Stimulated activated CD8-positive, alpha-beta memory T cell treated with anti-CD3 and anti-CD28 coated beads, Interleukin-7, amount 100 ng/mL, for 1 hour (primary cell): ENCODE results near the gene EGFL8.

Source experiments
- DNase-seq, 2 donors: peaks; one replicate each; pipeline ENCODE4 v3.0.0-alpha.2; 2020; ENCODE audit warnings: low read depth in 2 of 2

EGFL8 gene

DNA sequence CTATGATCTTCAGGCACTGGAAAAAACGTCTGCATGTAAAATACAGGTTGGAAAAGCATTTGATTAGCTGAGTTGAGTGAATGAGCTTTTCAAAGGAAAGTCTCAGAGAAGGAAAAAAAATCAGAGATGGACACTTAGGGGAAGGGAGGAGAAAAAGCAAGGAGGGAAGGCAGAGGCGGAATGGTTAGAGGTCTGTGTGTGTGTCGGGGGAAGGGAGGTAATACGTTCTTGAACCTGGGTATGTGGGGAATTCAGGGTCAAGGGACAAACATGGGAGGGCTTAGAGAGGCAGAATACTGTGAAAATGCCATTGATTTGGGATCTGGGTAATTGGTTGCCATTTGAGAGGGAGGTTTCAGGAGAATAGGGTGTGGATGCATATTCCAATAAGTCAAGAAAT lies 17.7 kb upstream of the EGFL8 start:
- no peak for DNase-seq

DNA sequence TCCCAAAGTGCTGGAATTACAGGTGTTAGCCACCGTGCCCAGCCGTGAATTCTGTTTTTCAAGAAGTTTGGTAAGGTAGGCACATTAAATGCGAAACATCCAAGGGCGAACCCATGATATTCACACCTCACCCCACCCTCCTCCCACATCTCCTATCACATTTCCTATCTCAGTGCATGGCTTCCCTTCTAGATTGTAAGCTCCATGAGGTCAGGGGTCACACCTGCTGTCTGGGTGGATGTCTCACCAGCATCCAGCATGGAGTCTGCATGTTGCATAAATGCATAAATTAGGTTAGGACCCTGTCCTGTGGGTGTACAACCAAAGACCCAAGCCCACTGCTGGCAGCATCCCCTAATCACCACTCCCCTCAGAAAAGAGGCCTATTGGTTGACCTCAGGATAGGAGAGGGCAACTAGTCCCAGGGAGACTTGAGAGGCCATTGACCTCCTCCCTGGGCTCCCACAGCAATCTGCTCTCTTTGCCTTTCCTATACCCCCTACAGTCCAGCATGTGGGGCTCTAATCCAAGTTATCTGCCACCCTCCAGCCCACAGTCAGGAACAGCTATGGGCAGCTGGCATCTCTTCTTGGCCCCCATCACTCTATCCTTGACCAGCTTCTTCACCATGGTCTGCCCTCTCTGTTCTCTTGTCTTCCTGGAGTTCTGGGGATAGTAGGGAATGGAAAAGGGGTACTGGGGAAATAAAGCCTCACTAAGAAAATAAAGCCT lies 16.8 kb upstream of the EGFL8 start:
- no peak for DNase-seq

DNA sequence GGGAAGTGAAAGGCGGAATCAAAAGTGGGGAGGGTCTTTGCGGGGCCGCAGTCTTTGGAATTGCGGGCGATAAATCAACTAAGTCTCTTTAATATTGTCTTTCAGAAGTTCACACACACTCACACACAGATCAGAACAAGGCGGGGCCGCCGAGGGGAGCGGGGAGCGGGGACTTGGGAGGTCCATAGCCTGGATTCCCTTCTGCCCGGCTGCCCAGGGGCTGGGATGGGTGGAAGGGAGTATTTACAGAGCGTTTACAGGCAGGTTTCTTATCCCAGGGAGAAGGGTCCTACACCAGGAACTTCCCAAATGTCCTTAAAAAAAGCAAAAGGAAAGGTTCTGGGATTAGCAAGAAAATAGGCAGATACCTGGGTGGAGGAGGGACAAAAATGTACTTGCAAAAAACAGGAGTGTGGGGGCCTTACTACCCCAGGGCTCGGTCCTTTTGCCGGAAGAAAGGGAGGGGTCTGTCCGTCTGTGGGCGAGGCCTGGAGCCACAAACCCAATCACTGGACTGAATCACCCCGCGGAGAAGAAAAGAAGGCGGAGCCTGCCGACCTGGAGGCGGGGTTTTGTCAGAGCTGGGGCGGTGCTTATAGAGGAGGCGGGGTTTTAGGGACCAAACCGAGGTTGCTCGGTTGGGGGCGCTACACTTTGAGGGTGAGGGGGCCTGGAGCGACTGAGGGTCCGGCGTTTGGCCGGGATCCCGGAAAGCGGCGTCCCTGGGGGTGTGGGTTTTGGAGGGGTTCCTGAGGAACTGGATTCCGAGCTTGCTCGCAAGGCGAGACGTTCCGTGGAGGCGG lies 15.9 kb upstream of the EGFL8 start:
- peak; percentile 38 to 53 for DNase-seq

DNA sequence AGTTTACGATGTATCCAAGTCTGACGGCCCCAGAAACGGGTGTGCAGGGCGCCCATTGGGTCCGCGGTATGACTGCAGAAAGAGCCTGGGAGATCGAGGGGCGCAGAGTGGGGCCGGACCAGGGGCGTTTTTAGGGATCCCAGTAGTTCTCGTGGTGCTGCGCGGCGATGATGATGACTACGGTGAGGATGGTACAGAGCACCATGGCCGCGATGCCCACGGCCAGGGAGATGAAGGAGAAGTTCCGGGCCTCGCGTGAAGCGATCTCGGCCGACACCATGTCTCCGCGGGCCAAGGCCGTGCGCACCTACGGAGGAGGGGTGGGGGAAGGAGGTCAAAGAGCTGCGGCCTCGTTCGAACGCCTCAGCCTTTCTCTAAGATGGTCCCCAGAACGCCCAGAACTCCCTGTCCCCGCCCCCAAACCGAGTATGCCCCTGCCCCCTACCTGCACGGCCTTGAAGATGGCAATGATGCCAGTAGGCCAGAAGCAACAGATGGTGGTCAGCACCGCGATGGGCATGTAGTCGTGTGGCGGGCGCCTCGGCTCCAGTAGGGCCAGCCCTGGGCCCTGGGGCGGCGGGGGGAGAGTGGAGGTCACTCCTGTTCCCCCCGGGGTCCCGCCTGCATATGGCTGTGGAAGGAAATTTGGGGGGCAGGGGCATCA lies 15.2 kb upstream of the EGFL8 start:
- no peak for DNase-seq

DNA sequence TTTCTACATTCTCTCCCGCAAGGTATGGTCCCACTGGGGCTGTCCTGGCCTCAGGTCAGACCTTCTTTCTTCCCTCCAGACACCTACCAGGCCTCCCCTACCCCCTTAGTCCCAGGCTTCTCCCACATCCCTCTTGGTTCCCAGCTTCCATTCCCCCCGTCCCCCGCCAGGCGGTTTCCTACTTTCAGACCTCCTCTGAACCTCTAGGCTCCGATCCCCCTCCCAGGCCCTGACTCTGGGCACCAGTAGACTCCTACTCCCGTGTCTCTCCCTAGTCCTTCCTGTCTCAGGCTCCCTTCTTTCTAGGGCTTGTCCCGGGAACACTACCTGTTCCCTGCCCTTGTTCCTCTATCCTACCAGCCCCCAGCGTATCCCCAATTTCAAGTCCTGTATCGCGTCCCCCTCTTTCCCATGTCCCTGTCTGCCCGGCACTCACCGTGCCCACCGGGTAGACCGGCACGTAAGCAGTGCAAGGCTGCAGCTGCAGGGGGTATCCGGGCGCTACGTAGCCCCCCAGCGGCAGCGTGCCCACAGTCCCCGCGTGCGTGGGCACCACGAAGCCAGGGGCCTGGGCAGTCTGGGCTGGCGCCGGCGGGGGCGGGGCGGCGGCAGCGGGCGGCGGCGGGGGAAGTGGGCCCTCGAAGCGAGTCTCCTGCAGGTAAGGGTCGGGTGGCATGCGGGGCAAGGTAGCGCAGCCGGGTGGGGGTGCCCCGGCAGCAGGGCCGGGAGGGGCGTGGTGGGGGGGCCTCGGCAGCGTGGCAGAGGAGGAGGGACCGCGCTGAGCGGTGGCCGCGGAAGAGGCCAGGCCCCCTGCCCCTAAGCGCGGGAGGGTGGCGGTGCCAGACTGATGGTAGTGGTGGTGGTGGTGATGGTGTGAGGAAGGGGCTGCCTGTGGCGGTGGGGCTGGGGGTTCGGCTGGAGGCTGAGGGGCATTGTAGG lies 14.2 kb upstream of the EGFL8 start:
- no peak for DNase-seq

DNA sequence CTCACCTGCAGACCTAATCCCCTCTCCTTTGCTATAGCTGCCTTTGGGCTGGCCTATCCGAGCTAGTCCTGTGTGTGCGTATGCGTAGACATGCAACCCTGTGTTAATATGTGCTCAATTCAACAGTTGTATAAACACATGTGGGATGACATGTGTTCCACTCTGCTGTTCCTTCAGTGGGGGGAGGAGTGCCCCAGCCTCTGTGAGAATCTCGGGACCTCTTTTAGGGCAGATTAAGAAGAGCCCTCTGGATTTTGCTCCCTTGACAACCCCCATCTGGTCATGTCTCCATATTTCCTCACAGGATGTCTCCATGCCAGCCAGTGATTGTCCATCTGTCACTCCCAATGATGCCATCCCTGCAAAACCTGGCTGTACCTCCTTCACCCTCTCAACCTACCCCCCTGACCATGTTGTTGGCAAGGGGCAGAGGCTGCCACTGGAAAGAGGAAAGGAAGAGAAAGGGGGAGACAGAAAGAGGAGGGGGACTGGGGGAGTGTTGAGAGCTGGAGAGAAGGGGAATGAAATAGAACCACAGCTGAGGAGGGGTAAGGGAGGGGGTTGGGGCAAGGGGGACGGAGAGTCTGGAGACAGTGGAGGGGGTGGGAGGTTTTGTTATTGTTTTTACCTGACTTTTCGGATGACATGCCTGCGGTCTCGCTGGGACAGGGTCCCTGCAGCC lies 13.1 kb upstream of the EGFL8 start:
- DNase-seq = no peak

DNA sequence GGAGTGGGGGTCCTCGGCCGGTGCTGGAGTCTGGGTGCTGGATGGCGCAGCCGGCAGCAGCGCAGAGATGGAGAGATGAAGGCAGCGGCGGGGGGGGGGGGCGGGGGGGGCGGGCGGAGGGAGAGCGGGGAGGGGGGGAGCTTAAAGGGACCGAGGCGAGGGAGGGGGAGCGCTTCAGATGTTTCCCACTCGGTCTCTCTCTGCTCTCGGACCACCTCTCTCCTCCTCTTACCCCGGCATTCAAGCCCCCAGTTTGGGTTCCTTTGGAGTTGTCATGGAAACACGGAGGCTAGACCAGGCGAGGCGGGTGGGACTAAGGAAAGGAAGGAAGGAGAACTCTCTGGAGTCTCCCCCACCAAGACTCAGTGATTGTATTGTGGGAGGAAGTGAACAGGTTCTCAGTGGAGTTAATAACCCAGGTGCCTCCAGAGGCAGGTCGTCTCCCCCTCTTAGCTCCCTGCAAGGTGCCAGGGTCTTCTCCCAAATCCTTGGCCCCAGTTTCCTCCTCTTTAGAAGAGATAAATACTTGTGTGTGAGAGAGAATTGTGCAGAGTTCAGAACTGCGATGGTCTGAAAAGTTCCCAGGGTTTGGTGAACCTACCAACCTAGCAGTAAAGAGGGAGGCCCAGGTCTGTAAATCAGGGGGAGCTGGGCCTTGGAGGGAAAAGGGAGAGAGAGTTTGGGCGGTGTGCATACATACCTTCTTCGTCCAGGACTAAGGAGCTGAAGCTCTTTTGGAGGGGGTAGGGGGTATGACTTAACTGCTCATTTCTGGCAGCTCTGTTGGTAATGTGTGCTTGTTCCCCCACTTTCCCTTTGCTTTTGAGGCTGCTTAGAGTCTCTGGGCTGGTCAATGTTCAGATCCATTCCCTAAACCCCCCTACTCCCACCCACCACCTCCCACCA lies 12.3 kb upstream of the EGFL8 start, which contains the start of gene PRRT1:
Gene PRRT1, minus strand, starts transcription at position 77 of the 906 bp plus-strand sequence. CDS start 112 bp downstream, outside the sequence.
- DNase-seq = no peak

DNA sequence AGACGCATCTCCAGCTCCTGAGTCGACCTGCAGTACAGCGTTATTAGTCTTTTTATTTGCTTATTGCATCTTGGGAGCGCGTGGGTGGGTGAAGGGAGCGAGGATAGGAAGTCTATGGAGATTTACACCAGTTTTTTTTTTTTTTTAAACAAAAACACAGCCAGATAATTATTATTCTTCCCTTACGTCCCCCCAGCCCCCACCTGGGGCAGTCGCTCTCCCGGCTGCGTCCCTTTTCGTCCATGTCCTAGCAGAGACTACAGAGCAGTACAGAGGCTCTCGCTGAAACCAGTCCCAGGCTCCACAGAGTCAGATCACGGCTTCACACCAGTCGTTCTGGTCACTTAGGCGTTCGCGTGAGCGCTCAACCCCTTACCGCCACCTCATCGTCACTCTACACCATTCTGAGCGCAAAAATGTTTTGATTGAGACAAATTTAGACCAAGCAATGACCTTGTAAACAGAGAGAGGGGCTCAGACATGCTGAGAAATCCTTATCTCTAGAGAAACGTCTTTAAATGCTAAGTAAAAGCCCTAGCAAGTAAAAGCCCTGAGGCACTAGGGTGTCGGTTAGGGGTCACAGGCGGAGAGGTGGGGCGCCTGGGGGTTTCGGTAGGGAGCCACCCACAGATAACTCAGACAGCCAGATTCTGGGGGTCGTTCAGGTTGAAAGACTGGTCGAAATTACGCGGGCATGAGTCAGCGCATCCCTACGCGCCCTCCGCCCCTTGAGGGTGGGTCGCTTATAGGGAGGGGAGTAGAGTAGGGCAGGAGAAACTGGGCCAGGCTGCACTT lies 11.4 kb upstream of the EGFL8 start:
- no peak for DNase-seq

DNA sequence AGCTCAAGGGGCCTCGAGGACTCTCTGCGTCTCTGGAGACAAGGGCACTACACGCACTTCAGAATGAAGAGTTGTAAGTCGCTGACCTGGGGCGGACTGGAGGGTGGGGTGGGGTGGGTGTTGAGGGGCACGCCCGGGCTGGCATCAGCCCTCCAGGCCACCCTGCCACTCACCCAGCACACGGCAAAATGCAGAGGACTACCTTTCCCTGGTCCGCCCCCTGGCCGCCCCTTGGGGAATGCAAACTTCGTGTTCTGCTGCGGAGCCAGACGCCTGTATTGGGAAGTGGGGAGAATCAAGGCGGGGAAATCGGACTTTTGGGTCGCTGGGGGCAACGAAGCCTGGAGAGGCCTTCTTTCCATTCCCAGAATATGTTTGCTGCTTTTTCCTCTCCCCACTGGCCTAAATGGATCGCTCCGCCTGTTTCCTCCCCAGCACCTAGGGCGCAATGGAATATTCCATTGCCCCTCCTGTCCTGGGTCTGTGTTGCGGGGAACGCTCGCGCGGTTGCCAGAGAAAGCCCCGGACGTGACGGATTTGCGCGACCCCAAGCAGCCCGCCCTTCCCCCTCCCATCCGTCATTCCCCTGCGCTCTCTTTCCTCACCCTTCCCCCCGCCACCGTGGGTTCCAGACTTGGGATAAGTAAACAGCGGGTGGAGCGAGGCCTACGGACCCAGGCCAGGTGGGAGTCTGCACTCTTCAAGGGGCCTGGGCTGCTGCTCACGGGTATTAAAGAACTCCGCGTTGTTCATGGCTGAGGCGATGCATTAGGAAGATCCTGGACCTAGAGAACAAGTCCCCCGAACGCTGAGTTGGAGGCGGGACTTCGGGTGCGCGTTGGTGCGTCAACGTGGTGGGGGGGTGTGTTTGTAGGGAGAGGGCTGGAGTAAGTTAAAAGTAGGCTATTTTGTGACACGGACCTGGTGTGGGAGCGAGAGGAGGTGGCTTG lies 10.6 kb upstream of the EGFL8 start, which contains the start of gene PPT2:
Gene PPT2, plus strand, starts transcription at position 578 of the 950 bp plus-strand sequence. CDS start 454 bp downstream, outside the sequence.
- peak; percentile 54 to 61 for DNase-seq

DNA sequence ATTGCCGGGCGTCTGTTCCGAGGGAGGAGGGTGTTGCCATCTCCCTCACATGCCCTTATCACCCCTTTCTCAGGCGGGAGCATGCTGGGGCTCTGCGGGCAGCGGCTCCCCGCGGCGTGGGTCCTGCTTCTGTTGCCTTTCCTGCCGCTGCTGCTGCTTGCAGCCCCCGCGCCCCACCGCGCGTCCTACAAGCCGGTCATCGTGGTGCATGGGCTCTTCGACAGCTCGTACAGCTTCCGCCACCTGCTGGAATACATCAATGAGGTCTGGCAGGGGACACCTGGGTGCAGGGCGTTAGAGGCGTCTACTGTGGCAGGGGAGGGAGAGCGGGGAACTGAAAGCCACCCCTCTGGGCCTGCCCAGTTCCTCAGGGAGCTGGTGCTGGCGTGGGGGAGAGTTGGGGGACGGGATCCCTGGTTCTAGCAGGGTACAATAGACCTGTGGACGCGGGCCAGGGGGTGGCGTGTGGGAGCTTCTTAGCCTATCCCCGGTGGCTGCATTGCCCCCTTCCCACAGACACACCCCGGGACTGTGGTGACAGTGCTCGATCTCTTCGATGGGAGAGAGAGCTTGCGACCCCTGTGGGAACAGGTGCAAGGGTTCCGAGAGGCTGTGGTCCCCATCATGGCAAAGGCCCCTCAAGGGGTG lies 9.8 kb upstream of the EGFL8 start:
- DNase-seq = peak in 1 of 2 donors; percentile 35

DNA sequence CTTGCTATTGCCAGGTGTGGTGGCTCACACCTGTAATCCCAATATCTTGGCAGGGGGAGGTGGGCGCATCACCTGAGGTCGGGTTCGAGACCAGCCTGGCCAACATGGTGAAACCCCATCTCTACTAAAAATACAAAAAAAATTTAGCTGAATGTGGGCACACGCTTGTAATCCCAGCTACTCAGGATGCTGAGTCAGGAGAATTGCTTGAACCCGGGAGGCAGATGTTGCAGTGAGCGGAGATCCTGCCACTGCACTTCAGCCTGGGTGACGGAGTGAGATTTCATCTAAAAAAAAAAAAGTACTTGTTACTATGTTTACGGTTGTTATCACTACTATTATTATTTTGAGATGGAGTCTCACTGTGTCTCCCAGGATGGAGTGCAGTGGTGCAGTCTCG lies 7.5 kb upstream of the EGFL8 start:
- no peak for DNase-seq

DNA sequence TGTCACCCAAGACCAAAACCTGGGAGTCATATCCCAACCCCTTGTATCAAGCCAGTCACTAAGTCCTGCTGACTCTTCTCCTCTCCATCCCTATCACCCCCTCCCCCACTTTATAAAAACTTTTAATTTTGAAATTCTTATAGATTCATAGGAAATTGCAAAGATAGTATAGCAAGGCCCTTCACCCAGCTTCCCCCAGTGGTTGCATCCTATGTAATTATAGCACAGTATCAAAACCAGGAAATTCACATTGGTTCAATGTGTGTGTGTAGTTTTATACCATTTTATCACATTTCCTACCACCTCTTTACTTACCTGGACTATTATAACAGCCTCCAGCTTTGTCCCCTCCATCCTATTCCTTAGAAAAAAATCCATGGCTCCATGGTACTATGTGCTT lies 6.3 kb upstream of the EGFL8 start:
- no peak for DNase-seq

DNA sequence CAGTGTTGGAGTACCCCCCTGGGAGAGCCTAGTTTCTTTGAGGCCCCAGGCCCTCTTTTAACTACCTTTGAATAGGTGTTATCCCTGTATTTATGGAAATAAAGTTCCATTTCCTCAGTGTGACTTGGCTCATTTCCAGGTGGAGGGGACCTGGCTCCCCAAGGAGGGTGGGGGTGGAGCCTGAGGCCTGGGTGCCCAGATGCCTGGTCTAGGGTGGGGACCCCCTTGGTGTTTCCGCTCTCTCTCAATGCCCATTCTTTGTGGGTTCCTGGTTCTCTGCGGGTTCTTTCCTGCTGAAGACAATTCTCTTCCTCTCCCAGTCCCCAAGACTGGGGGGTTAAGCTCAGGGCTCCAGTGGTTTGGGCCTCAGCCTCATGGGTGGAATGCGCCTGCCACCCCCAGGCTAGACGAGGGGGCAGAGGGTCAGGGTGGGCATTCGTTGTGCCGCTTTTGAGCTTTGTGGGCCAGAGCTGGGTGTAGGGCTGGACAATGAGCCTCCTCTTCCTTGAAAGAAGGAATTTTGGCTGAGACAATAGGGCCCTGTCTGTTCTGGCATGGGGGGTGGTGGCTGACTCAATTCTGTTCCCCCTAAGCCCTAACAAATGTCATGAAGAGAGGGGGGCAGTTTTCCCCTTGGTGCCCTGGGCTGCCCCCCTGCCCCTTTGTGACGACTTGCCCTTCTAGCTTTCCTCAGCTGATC lies 686 bp upstream of the EGFL8 start:
- DNase-seq = no peak

DNA sequence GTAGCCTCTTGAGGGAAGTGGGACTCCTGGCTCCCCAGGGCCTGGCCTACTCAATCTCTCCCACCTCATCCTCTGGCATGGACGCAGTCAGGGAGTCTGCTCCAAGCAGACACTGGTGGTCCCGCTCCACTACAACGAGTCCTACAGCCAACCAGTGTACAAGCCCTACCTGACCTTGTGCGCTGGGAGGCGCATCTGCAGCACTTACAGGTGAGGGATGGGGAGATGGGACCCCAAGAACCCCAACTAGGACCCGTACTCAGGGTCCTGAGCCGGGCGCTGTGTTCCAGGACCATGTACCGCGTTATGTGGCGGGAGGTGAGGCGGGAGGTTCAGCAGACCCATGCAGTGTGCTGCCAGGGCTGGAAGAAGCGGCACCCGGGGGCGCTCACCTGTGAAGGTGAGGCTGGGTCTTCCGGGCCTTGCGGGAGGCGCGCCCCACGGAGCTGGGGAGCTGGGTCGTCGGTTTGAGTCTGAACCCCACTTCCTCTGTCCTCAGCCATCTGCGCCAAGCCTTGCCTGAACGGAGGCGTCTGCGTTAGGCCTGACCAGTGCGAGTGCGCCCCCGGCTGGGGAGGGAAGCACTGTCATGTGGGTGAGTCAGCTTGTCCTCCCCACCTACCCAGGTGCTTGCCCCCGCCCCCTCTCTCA lies 2.1 kb downstream of the EGFL8 start:
- DNase-seq = no peak

DNA sequence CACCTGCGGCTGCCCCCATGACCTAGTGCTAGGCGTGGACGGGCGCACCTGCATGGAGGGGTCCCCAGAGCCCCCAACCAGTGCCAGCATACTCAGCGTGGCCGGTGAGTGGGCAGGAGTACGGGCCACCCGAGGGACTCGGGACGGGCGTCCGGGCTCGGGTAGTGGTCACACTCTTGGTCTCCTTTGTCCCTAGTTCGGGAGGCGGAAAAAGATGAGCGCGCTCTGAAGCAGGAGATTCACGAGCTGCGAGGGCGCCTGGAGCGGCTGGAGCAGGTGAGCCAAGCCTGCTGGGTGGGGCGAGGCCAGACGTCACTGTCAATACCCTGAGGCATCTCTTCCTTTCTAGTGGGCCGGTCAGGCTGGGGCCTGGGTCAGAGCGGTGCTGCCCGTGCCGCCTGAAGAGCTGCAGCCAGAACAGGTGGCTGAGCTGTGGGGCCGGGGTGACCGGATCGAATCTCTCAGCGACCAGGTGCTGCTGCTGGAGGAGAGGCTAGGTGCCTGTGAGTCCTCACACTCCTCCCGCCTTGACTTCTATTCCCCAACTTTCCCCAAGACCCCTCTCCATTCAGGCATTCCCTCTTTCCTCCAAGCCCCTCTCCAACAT lies 2.9 kb downstream of the EGFL8 start:
- DNase-seq = no peak
